ENCODE measurements around the gene PLXNB1.

PLXNB1 gene

DNA sequence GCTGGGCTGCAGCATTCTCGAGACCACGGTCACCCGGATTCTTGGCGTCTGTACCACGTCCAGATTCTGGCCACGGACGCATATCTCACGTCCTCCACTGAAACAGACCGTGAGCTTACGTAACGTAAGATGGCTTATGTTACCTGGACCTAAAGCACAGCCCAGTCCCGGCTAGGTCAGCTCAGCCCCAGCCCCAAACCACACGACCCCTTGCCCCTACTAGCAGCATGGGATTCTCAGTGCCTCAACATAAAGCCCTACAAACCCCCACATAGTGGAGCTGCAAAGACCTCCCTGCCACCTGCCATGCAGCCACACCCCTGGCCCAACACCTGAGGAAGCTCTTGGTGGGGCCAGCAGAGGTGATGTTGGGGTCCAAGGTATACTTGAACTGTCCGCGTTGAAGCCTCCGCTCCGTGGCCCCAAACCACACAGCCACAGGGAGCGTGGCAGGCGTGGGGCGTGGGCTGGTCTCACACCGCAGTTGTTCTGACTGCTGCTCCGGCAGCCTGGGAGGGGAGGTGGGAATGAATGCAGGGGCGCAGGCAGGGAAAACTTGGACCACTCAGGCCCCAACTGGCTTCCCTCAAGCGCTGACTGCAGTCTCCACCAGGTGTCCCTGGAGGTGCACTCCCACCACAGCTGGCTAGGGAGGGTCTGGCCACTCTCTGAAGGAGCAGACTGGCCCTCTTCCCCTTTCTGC is 14.5 kb downstream of the PLXNB1 start:
- DNase-seq = no peak

DNA sequence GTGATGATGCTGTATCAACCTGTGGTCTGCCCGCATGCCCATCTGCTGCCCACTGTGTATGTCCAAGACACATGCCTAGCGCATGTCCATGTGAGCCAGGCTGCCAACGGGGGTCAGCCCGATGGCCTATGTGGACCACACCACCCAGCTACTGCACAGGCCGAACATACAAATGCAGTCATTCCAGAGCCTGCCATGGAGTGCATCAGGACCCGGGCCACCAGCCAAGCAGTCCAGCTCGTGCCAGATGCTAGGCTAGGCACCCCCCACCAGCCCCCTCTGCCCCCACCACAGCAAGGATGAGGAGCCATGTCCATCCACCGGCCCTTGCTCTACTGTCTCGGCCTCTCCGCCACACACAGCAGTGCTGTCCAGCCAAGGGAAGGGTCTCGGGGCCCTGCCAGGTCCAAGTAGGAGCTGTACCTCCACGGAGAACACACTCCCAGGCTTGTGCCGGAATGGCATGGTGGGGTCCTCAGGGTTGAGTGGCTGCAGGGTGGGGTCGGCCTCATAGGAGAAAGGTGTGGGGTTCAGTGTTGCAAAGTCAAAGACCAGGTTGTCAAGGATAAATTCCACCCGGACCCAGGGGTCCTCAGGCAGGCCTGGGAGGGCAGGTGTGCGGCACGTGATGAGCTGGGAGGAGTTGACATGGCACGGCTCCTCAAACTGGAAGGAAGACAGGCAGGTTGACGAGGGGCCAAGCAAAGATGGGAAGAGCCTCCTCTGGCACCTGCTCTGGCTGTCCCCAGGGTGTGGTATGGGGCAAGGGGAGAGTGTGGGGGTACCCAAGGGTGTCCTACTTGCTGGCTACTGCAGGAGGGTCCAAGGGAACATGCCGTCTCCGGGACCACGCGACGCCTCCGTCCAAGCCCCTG is 15.3 kb downstream of the PLXNB1 start:
- no peak for DNase-seq

GRCh38 chr3:48413611-48414010 is 16.3 kb downstream of the PLXNB1 start:
- DNase-seq = no peak

GRCh38 chr3:48413086-48413485 is 16.8 kb downstream of the PLXNB1 start:
- peak; percentile 21 for DNase-seq

DNA sequence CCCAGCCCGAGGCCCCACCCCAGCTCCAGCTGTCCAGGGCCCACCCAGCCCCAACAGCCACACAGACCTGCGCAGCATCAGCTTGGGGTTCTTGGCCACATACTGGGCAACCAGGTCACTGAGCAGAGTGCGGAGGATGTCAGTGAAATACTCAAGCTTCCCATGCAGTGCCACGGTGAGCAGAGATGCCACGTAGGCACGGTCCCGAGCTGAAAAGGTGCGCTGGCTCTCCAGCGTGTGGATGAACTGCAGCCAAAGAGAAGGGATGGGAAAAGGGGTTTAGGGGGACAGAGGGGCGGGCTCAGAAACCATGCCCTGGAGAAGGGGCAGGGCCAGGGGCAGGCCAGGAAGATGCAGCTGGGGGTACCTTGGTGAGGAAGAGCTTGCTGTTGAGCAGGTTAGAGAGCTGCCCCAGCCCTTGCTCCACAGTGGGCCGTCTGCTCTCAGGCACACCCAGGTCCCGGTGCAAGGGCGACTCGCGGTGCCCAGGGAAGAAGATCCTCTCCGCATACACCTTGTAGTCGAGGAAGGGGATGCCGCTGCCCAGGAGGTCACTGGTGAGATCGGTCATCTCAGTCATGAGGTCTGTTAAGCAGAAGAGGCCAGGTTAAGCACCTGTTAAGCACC is 17.4 kb downstream of the PLXNB1 start:
- DNase-seq = peak; percentile 11

DNA sequence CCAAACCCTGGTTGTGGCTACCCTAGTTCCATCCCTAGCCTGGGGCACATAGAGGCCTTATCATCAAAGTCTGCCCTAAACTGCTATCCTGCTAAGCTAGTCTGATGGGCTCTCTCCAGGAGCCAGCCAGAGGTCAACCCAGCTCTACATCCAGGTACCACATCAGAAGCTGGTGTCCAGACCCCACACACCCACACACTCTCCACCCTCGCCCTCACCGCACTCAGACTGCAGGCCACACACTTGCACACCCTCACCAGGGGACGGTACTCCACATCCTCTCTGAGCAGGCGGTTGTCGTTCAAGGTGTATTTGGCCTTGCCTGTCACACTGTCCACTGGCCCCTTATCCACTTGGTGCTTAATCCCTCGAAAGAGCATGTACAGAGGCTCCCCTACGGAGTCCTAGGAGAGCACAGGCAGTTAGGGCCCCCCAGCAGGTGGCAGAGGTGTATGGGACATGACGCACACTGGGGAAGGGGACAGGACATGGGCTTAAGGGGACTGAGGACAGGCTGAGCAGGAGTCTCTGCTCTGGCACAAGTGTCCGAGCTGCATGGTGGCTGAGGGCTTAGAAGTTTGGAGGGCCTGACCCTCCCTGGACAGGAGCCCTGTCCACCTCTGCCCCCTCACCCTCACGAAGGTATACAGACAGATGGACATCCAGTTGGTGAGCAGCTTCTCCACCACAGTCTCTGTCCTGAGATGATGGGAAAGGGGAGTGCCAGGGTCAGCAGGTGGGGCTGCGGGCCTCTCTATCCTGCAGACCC is 18.1 kb downstream of the PLXNB1 start:
- peak; percentile 28 for DNase-seq

DNA sequence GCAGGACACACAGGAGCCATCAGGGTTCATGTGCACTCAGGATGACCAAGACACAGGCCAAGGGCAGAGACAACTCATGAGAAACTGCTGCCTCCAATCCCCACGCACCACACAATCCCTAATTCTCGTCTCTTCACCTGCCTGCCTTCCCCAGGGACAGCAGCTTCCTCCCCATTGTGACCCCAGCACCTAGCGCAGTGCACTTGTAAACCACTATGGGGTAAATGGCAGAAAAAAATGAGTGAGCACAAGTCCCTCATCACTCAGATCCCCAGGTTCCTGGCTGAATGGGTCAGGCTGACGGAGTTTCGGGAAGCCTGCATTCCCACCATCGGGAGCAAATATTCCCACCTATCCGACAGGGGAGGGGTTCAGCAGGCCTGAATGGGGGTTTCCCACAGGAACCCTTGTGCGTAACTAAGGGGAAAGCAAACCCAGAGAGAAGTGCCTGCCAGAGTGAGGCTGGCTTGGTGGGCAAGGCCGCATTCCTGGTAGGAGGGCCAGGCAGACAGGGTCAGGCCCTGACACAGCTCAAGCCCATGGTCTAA is 18.8 kb downstream of the PLXNB1 start:
- peak; percentile 17 for DNase-seq

DNA sequence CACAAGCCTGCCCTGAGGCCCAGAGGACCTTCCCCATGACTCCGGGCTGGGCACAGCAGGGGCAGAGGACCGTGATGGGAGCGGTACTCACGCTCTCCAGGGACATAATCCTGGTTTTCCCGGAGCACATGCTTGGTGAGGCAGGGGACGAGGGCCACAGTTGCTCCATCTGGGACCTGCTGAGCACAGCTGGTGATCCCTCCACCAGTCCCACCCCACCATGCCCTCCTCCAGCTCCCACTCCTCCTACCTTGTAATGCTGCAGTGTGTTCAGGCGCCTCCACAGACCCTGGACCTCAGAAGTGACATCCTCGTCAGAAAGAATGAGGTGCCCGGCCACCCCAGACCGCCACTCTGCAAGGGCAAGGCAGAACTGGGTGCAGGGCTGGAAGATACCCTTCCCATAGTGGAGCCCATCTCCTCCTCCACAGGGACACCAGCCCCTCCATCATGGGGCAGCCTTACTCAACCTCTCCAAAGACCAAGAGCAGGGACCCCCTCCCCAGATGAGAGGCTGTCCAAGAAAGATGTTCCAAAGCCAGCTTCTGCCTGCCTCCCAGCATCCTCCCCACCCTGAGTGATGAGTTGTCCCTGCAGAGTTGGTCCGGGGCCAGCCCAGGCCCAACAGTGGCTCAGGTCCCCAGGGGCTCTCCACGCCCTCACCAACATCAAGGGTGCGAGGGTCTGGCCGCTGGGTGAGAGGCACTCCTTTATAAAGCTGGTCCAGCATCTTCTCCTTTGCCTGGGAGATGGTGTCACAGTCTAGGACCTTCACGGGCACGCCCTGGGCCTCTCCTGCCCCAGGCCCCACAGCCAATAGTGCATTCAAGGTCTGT is 19.5 kb downstream of the PLXNB1 start:
- DNase-seq = peak; percentile 23

DNA sequence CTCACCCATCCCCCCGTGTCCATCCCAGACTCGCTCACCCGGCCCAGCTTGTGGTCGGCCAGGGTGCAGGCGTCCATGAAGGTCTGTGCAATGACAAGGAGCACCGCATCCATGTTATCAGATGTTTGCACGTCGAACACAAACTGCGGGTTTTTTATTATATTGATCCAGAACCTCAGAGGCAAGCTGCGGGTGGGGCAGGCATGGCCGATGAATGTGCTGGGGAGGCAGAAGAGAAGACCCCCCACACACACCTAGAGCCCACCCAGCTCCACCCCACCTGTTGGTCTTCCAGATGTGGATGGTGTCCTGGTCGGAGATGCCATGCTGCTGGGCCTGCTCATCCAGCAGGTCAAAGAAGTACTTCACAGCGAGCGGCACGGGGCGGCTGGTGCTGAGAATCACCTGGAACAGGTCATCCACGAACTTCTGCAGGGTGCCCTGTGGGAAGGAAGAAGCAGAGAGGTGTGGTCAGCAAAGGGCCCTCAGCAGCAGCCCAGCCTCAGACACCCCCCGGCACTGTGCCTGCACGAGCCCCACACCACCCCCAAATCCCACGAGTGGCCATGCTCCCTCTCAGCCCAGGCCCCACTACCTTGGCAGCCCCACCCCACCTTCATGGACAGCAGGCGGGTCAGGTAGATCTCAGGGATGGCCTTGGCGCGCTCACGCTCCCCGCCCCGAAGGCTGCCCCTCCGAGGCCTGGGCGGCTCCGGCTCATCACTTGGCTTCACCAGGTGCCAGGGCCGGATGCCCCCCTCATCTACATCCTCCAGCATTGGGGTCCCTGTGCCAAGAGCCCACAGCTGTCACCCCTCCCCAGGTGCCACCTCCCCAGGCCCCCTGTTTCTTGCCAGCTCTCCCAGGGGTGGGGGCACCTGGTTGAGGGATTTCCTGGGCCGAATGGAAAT is 20.3 kb downstream of the PLXNB1 start:
- DNase-seq = peak; percentile 11

DNA sequence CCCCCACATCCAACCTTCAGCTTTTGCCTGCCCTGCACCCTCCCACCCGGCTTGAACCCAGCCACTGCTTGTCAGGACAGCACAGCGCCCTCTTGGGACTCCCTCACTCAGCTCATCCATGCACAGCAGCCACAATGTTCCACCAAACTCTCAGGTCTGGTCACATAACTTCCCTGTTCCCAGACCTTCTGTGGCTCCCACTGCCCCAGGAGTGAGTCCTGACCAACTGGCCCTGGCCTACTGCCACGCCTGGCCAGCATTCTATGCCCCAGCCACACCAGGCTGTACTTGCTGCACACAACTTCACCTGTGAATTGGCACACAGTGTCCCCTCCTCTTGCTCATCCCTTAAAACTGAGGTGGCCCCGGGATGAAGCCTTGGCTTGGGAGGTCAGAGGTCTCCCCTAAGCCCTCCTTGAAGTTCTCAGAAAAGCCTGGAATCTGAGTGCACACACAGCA is 21.0 kb downstream of the PLXNB1 start:
- DNase-seq = peak; percentile 51

DNA sequence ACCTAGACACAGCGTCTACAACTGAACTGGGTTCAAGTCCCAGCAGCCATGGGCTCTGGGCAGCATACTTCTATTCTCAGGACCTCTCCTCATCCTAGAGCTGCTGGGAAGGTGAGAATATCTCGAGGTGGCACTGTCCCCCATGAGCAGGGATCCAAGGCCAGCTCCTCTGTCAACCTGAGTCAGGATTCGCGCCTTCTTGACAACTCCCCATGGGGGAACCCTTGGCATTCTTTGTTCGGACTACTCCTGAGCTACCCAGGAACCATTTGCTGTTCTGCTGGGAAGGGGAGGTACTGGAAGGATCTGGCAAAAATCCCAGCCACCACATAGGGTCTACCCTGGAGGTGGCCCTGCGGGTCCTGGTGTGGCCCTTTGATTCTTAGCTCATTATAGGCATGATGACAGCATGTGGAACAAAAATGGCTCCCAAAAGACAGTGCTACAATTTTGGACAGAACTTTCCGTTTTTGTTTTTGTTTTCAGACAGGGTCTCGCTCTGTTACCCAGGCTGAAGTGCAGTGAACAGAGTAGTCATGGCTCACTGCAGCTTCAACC is 22.3 kb downstream of the PLXNB1 start:
- peak; percentile 32 for DNase-seq

- DNase-seq = peak; percentile 39
Observed at GRCh38 chr3:48406443-48407431, 23.1 kb downstream of the PLXNB1 start.

DNA sequence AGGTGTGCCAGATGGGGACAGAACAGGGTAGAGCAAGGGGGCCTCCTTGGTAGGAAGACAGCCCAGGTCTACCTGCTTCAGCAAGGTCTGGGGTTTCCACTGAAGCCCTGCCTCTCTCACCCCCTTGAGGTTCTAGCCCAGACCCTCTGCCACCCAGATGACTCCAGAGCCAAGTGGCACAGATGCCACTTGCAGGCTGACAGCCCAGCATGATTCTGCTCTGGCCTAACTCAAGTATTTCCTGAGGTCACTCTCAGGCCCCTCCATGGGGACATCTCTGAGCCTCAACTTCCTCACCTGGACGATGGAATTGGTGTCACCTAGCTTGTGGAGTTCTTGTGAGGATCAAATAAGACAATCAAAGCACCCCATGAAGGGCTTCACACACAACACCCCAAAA is 23.9 kb downstream of the PLXNB1 start:
- DNase-seq = peak; percentile 14

DNA sequence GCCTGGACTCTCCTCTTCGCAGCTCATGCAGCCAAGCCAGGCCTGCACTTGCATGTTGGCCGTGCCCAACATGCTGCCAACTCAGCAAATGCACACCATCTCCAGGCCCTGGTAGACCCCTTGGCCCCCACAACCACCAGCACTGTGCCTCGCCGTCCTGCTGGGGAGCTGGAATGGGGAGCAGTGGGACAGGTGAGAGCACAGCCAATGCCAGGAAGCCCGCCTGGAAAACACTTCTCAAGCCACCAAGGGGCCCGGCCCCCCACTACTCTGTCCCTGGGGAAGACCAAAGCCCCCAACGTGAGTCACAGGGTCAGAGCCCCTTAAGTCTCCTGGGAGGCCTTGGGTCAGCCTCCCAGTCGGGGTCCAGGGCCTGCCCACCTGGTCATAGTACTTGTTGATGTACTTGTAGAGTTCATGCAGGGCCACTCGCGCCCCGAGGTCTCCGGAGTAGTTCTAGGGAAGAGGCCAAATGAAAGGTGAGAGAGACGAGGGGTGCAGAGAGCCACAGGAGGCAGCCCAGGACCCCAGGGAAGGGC is 24.5 kb downstream of the PLXNB1 start:
- DNase-seq = peak; percentile 18

DNA sequence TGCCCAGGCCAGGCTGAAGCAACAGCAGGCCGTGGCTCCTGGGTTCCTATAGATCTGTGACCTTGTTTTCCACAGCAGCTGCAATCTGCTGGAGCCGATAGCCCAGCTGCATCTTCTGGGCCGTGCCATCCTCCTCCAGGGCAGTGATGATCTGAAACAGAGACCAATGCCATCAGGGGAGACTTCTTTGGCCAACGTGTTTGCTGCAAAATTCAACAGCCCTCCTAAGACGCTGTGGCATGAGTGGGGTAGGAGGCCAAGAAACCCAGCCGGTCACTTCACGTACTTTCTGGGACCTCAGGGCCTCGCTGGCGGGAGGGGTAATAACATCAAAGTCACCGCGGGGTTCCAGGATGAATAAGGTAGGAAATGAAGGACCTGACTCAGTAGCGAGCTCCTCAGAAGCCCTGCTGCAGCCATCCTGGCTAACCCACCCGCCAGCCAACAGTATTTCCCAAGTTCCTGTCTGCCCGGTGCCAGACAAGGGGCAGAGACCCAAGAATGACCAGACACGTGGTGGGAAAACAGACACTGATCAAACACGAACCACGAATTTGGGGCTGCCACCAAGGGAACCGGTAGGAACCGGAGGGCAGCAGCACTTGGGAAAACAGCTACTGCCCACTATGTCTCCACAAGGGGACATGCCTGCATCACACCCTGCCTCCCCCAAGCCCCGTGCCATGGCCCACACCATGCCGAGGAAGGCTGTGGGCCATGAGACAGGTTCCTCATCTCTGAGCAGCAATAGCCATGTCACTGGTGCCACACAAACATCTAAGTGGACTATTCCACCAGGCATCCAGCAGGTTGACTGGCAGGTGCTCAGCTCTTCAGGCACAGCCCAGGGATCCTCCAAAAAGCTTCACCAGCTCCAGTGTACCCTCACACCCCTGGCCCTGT is 25.2 kb downstream of the PLXNB1 start:
- peak; percentile 21 for DNase-seq

DNA sequence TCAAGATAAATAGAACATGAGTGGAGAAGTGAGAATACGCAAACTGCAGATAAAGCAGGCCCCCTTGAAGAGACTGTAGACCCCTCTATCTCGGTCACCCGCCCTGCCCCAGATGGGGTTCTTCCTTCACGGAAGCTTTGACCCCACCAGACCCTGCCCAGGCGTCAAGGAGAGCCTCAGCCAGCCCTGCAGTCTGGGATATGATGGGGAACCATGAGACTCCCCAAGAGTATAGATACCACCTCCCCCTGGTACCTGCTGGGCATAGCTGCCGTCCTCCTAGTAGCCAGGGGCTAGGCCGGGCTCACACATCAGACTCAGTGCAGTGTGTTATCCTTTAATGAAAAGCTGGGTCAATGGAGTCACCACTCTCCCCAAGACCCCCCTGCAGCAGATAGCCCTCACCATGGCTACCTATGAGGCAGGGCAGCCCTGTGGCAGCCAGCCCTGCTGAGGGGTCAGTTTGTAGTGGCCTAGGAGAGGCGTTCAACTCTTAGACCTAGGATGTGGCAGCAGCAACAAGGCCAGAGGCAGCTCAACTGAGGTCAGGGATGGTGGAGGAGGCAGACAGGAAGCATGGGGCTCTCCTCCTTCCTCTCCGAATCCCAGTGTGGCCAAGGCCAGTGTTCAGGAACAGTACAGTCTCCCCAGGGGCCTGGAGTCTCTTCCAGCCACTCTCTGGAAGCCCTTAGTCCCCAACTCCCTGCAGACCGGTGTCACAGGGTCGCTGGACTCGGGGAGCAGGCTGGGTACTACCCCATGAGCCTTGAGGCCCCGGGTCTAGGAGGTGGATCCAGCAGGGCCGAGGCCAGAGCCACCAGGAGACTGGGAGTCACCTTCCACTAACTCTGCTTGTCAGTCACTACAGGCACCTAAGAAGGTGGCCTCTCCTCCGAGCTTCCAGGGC is 26.1 kb downstream of the PLXNB1 start:
- peak; percentile 17 for DNase-seq
